DND-41 (cell line): ENCODE results near the gene UCN2.

Experiments used
- ATAC-seq: fragments of 200-7000 bp; cut with Tn5 transposase; 3 replicates; pipeline ENCODE4 v1.9.1; 2021; ENCODE audit warnings: low read depth; ENCODE audit not compliant: insufficient read depth
- DNase-seq: peaks from one replicate; pipeline ENCODE4 v3.0.0-alpha.2; 2020
- H2AFZ ChIP-seq: 2 replicates; pipeline ENCODE4 v1.6.0; 2012; ENCODE audit warnings: low read depth, low read length
- H3K27ac ChIP-seq: 2 replicates; pipeline ENCODE4 v1.5.1; 2012; ENCODE audit warnings: low read length, inconsistent platforms
- H3K27me3 ChIP-seq: fragments of 200-600 bp; sonication (generic); 2 replicates; pipeline ENCODE4 v1.6.0; 2012; ENCODE audit warnings: low read length, mild to moderate bottlenecking, inconsistent platforms; ENCODE audit not compliant: insufficient read depth, poor library complexity
- H3K36me3 ChIP-seq: 2 replicates; pipeline ENCODE4 v1.5.1; 2012; ENCODE audit warnings: low read length, inconsistent platforms; ENCODE audit not compliant: insufficient read depth
- H3K4me1 ChIP-seq: 2 replicates; pipeline ENCODE4 v1.5.1; 2012; ENCODE audit warnings: mild to moderate bottlenecking, low read length; ENCODE audit not compliant: insufficient read depth
- H3K4me2 ChIP-seq: 2 replicates; pipeline ENCODE4 v1.6.0; 2012; ENCODE audit warnings: mild to moderate bottlenecking, moderate library complexity, low read length, inconsistent platforms; ENCODE audit not compliant: insufficient read depth
- H3K4me3 ChIP-seq, 2 experiments: fragments of 200-600 bp in 1 of 2; shearing (Covaris generic) in 1 of 2; 2 replicates each; pipeline ENCODE4 v1.5.1; 2012 to 2016; ENCODE audit warnings: inconsistent platforms in 2 of 2, low read length in 2 of 2, mild to moderate bottlenecking in 2 of 2, low read depth in 1 of 2, moderate library complexity in 1 of 2
- H3K79me2 ChIP-seq: 2 replicates; pipeline ENCODE4 v1.6.0; 2012; ENCODE audit warnings: low read length, inconsistent platforms; ENCODE audit not compliant: insufficient read depth
- H3K9ac ChIP-seq: 2 replicates; pipeline ENCODE4 v1.6.0; 2012; ENCODE audit warnings: low read depth, mild to moderate bottlenecking, inconsistent platforms, low read length, moderate library complexity
- H3K9me3 ChIP-seq: 2 replicates; pipeline ENCODE4 v1.5.1; 2012; ENCODE audit warnings: low read length, moderate library complexity, mild to moderate bottlenecking, inconsistent platforms; ENCODE audit not compliant: insufficient read depth, severe bottlenecking
- H4K20me1 ChIP-seq: 2 replicates; pipeline ENCODE4 v1.6.0; 2012; ENCODE audit warnings: low read length; ENCODE audit not compliant: insufficient read depth
- CTCF ChIP-seq: IDR thresholded peaks from 2 replicates; pipeline ENCODE4 v1.5.1; 2012; ENCODE audit warnings: borderline replicate concordance, low read length, moderate library complexity, mild to moderate bottlenecking; ENCODE audit not compliant: poor library complexity, severe bottlenecking; ENCODE audit errors: extremely low read depth
- EZH2 ChIP-seq: IDR thresholded peaks from 3 replicates; pipeline ENCODE4 v1.6.1; 2012; ENCODE audit warnings: borderline replicate concordance, low read depth, mild to moderate bottlenecking, moderate library complexity, low read length, inconsistent platforms; ENCODE audit not compliant: severe bottlenecking

UCN2 gene

GRCh38 chr3:48596676-48597407 is 33.3 kb upstream of the UCN2 start:
- no peak overlapping the region for H3K27ac ChIP-seq
- ATAC-seq (peak; percentile 25; the same call in 1 of the 3 replicates), DNase-seq (no peak)
- no peak overlapping the region for H3K4me3 ChIP-seq
- TF ChIP-seq EZH2 (no peak), CTCF (no peak)
- no peaks in the 10 kb centered on the region for H3K79me2 ChIP-seq
- H4K20me1 ChIP-seq, result peaks cover 20% of the 10 kb centered on the region
- H3K27me3 ChIP-seq, result no peaks in the 10 kb centered on the region
- no peak overlapping the region for H2AFZ ChIP-seq
- peaks cover 43% of the 10 kb centered on the region for H3K36me3 ChIP-seq
- no peaks in the 10 kb centered on the region for H3K4me1 ChIP-seq
- H3K4me2 ChIP-seq, result no peak overlapping the region
- H3K9ac ChIP-seq, result no peak overlapping the region
- H3K9me3 ChIP-seq, result no peaks in the 10 kb centered on the region

- peaks cover 16% of the 10 kb centered on the region for H4K20me1 ChIP-seq
- no peak overlapping the region for H3K4me2 ChIP-seq
- peaks cover 36% of the 10 kb centered on the region for H3K36me3 ChIP-seq
- no peak overlapping the region for H3K4me3 ChIP-seq
- no peak overlapping the region for H3K9ac ChIP-seq
- no peak overlapping the region for H2AFZ ChIP-seq
- no peaks in the 10 kb centered on the region for H3K4me1 ChIP-seq
- TF ChIP-seq CTCF (no peak), EZH2 (no peak)
- no peak overlapping the region for H3K27ac ChIP-seq
- no peaks in the 10 kb centered on the region for H3K27me3 ChIP-seq
- no peak for DNase-seq
- H3K79me2 ChIP-seq, result no peaks in the 10 kb centered on the region
- ATAC-seq, result no peak
- no peaks in the 10 kb centered on the region for H3K9me3 ChIP-seq
Observed at GRCh38 chr3:48596157-48596556, 32.6 kb upstream of the UCN2 start.

GRCh38 chr3:48595526-48596121 is 32.0 kb upstream of the UCN2 start:
- Histone ChIP-seq H3K79me2 (no peaks in the 10 kb centered on the region), H3K9ac (no peak overlapping the region), H2AFZ (no peak overlapping the region), H3K9me3 (no peaks in the 10 kb centered on the region), H3K4me3 (no peak overlapping the region), H3K4me1 (no peaks in the 10 kb centered on the region), H3K27me3 (no peaks in the 10 kb centered on the region), H3K36me3 (peaks cover 31% of the 10 kb centered on the region), H3K4me2 (no peak overlapping the region), H4K20me1 (peaks cover 13% of the 10 kb centered on the region; the same call in 1 of the 2 replicates), H3K27ac (no peak overlapping the region)
- ATAC-seq (no peak), DNase-seq (no peak)
- TF ChIP-seq EZH2 (no peak), CTCF (no peak)
